ENCODE results near the gene EXD3. TPM values are rescaled to one million over a fixed set of nuclear protein-coding genes. Genes with fewer than 3 reads are reported as not detected.
A peak's percentile ranks its signal among the peaks of the same experiment; 100 is the strongest.

The EXD3 gene
- total and polyA plus RNA-seq, 4 donors = 8.6 to 30.5 (median 19.5) TPM

GRCh38 chr9:137423514-137424291, 741 bp upstream of the EXD3 start:
- Histone ChIP-seq H3K4me1 (ENCODE audit: control insufficient read depth in 5 of 5, insufficient read depth in 5 of 5, low read length in 5 of 5) (peaks cover 0 to 13% (median 3%) of the 10 kb centered on the region in 5 donors), H3K4me3 (peak overlapping the region; percentile 70), H3K27ac (ENCODE audit: low read depth in 1 of 2, low read length in 1 of 2) (peak overlapping the region; percentile 82 to 94), H3K9ac (ENCODE audit: insufficient read depth in 1 of 2, low read length in 2 of 2) (no peak overlapping the region), H3K9me3 (ENCODE audit: control insufficient read depth in 4 of 4, insufficient read depth in 3 of 4, low read length in 3 of 4) (no peaks in the 10 kb centered on the region), H3K27me3 (ENCODE audit: control insufficient read depth in 3 of 3, insufficient read depth in 3 of 3, low read length in 2 of 3) (no peaks in the 10 kb centered on the region), H3K36me3 (ENCODE audit: control insufficient read depth in 4 of 4, insufficient read depth in 4 of 4, low read length in 4 of 4) (no peaks in the 10 kb centered on the region)
- ATAC-seq (ENCODE audit: insufficient read depth, low FRiP score) (no peak), DNase-seq (no peak)
- WGBS, 2 donors = 8 to 16% methylated on average over 45 to 77 of the region's 77 CpGs
- TF ChIP-seq CTCF (IDR thresholded peaks at IDR 0.05; ENCODE audit: control extremely low read depth, extremely low read depth) = no peak

GRCh38 chr9:137421838-137422603, 941 bp downstream of the EXD3 start:
- WGBS, 2 donors = 3 to 4% methylated on average over 11 of the region's 11 CpGs
- no peak for TF ChIP-seq CTCF (IDR thresholded peaks at IDR 0.05; ENCODE audit: control extremely low read depth, extremely low read depth)
- Histone ChIP-seq H3K4me3 (peak overlapping the region; percentile 89), H3K9ac (ENCODE audit: insufficient read depth in 1 of 2, low read length in 2 of 2) (peak overlapping the region; percentile 43 to 56), H3K27ac (ENCODE audit: low read depth in 1 of 2, low read length in 1 of 2) (peak overlapping the region; percentile 79 to 86), H3K27me3 (ENCODE audit: control insufficient read depth in 3 of 3, insufficient read depth in 3 of 3, low read length in 2 of 3) (no peaks in the 10 kb centered on the region), H3K9me3 (ENCODE audit: control insufficient read depth in 4 of 4, insufficient read depth in 3 of 4, low read length in 3 of 4) (no peaks in the 10 kb centered on the region), H3K36me3 (ENCODE audit: control insufficient read depth in 4 of 4, insufficient read depth in 4 of 4, low read length in 4 of 4) (peaks cover 0 to 3% (median 0%) of the 10 kb centered on the region in 4 donors), H3K4me1 (ENCODE audit: control insufficient read depth in 5 of 5, insufficient read depth in 5 of 5, low read length in 5 of 5) (peaks cover 0 to 13% (median 3%) of the 10 kb centered on the region in 5 donors)
- DNase-seq (no peak), ATAC-seq (ENCODE audit: insufficient read depth, low FRiP score) (no peak)

GRCh38 chr9:137417161-137418021, 5.6 kb downstream of the EXD3 start:
- peaks cover 0 to 3% (median 0%) of the 10 kb centered on the region in 4 donors for H3K36me3 ChIP-seq (ENCODE audit: control insufficient read depth in 4 of 4, insufficient read depth in 4 of 4, low read length in 4 of 4)
- no peaks in the 10 kb centered on the region for H3K27me3 ChIP-seq (ENCODE audit: control insufficient read depth in 3 of 3, insufficient read depth in 3 of 3, low read length in 2 of 3)
- H3K4me3 ChIP-seq = peak overlapping the region; percentile 6
- ATAC-seq (ENCODE audit: insufficient read depth, low FRiP score) (no peak), DNase-seq (peak in 1 of 3 donors; percentile 22)
- TF ChIP-seq CTCF (IDR thresholded peaks at IDR 0.05; ENCODE audit: control extremely low read depth, extremely low read depth) = no peak
- H3K9ac ChIP-seq (ENCODE audit: insufficient read depth in 1 of 2, low read length in 2 of 2) = no peak overlapping the region
- H3K4me1 ChIP-seq (ENCODE audit: control insufficient read depth in 5 of 5, insufficient read depth in 5 of 5, low read length in 5 of 5) = peaks cover 0 to 12% (median 3%) of the 10 kb centered on the region in 5 donors
- WGBS, 2 donors = 80 to 92% methylated on average over 98 to 99 of the region's 99 CpGs
- peak overlapping the region in 1 of 2 donors; percentile 15 for H3K27ac ChIP-seq (ENCODE audit: low read depth in 1 of 2, low read length in 1 of 2)
- no peaks in the 10 kb centered on the region for H3K9me3 ChIP-seq (ENCODE audit: control insufficient read depth in 4 of 4, insufficient read depth in 3 of 4, low read length in 3 of 4)

Data from lung (tissue), 12 donors.